Measurements from ENCODE around the gene ABLIM1. TPM values are rescaled to one million over a fixed set of nuclear protein-coding genes. Genes with fewer than 3 reads are reported as not detected.

ABLIM1 gene
- total and polyA plus RNA-seq, 2 of the 4 experiments (the other 2 are of a cell fraction), result 7.7 to 9.9 TPM

- no peak for ATAC-seq (ENCODE audit: low read depth)
- Histone ChIP-seq H3K36me3 (ENCODE audit: control insufficient read depth, insufficient read depth, low read length) (no peaks in the 10 kb centered on the region), H4K20me1 (ENCODE audit: insufficient read depth, low read length) (no peaks in the 10 kb centered on the region), H4K8ac (ENCODE audit: low read depth in 2 of 2, low read length in 2 of 2) (no peak overlapping the region), H3K4me3 (ENCODE audit: insufficient read depth, low read depth, low read length) (no peak overlapping the region), H3K4ac (ENCODE audit: low read depth, low read length) (peak overlapping the region; percentile 36; the same call in 1 of the 2 replicates), H3K18ac (ENCODE audit: low read depth, low read length) (no peak overlapping the region), H3K14ac (replicated peaks; ENCODE audit: low read depth, low read length) (no peak overlapping the region), H4K91ac (ENCODE audit: insufficient read depth, low read depth, low read length) (no peak overlapping the region), H3K4me1 (ENCODE audit: control insufficient read depth, insufficient read depth, low read length) (peaks cover 9% of the 10 kb centered on the region), H3K4me2 (ENCODE audit: low read depth, low read length) (no peak overlapping the region), H3K79me1 (ENCODE audit: low read depth in 1 of 2, low read length in 2 of 2) (no peaks in the 10 kb centered on the region), H2BK20ac (ENCODE audit: low read depth, low read length) (no peak overlapping the region), H3K27me3 (ENCODE audit: control insufficient read depth, insufficient read depth, low read length) (peaks cover 22% of the 10 kb centered on the region), H2BK5ac (ENCODE audit: low read depth, low read length, poor library complexity, severe bottlenecking) (no peak overlapping the region), H4K5ac (ENCODE audit: low read depth, low read length) (no peak overlapping the region), H3K9me1 (ENCODE audit: insufficient read depth, low read length) (peaks cover 12% of the 10 kb centered on the region; the same call in 1 of the 2 replicates), H3K9ac (ENCODE audit: low read depth, low read length) (no peak overlapping the region), H3K27ac (ENCODE audit: insufficient read depth, low read length) (no peak overlapping the region), H2BK15ac (ENCODE audit: low read depth, low read length) (no peak overlapping the region), H2AK9ac (replicated peaks; ENCODE audit: low read depth, low read length, poor library complexity) (no peak overlapping the region), H2AFZ (replicated peaks; ENCODE audit: low read length, poor library complexity) (no peak overlapping the region), H2AK5ac (ENCODE audit: low read depth, low read length) (no peak overlapping the region), H3K23ac (ENCODE audit: low read depth, low read length) (no peak overlapping the region), H3K9me3 (ENCODE audit: control insufficient read depth, insufficient read depth, low read length) (no peaks in the 10 kb centered on the region), H3K56ac (ENCODE audit: extremely low read depth, insufficient read depth, low read length) (no peak overlapping the region), H2BK120ac (ENCODE audit: low read depth, low read length) (no peak overlapping the region)
- in situ Hi-C loops (cut with MboI; ENCODE audit: low sequenced_read_pairs), result no loop called here
- no peak for TF ChIP-seq RFX5 (IDR thresholded peaks at IDR 0.05; ENCODE audit: low read depth, low read length)
- TF ChIP-seq RAD21 (IDR thresholded peaks at IDR 0.05; ENCODE audit: low read length), result no peak
- no peak for TF ChIP-seq BHLHE40 (IDR thresholded peaks at IDR 0.05; ENCODE audit: low read depth, low read length)
- TF ChIP-seq, protein P1, sequence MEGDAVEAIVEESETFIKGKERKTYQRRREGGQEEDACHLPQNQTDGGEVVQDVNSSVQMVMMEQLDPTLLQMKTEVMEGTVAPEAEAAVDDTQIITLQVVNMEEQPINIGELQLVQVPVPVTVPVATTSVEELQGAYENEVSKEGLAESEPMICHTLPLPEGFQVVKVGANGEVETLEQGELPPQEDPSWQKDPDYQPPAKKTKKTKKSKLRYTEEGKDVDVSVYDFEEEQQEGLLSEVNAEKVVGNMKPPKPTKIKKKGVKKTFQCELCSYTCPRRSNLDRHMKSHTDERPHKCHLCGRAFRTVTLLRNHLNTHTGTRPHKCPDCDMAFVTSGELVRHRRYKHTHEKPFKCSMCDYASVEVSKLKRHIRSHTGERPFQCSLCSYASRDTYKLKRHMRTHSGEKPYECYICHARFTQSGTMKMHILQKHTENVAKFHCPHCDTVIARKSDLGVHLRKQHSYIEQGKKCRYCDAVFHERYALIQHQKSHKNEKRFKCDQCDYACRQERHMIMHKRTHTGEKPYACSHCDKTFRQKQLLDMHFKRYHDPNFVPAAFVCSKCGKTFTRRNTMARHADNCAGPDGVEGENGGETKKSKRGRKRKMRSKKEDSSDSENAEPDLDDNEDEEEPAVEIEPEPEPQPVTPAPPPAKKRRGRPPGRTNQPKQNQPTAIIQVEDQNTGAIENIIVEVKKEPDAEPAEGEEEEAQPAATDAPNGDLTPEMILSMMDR (conservative IDR thresholded peaks at IDR 0.05; ENCODE audit: low read depth, low read length), result no peak
- no peak for TF ChIP-seq MXI1 (IDR thresholded peaks at IDR 0.05; ENCODE audit: borderline replicate concordance, low read depth, low read length)
- TF ChIP-seq MAZ (IDR thresholded peaks at IDR 0.05; ENCODE audit: borderline replicate concordance, low read depth, low read length), result no peak
- TF ChIP-seq MAFK (IDR thresholded peaks at IDR 0.05; ENCODE audit: low read depth, low read length), result no peak
- no peak for TF ChIP-seq USF2 (IDR thresholded peaks at IDR 0.05; ENCODE audit: low read depth, low read length)
- CTCF ChIA-PET, result interaction anchor here (0.6 to 1.7 kb wide), 4 partner anchors 34 to 192 kb away, joined by 3 to 5 read pairs (median 4); no protein-coding TSS in a partner anchor
- 89% methylated on average over 4 of the region's 5 CpGs; no CpG with 5 or more reads in 1 of the 2 experiments for WGBS, 2 experiments (ENCODE audit: extremely low coverage in 2 of 2, insufficient read length in 1 of 2)
- dilution Hi-C loops (cut with HindIII; ENCODE audit: low sequenced_read_pairs, unreplicated experiment), result no loop called here
- intact Hi-C loops (cut with micrococcal nuclease), result no loop called here
- no peak for DNase-seq
- BruUV-seq (replicated peaks), result no TSS peak
- POLR2A ChIA-PET (ENCODE audit: unreplicated experiment), result no interaction called here
Observed at GRCh38 chr10:114519306-114519669, 138.8 kb downstream of the ABLIM1 start.

All from IMR-90 (cell line).